GM10248 (cell line): Measurements from ENCODE around the gene USP20.

Experiments
- CTCF ChIA-PET: fragments of 300-600 bp; sonication (Branson Sonifier 250); formaldehyde crosslinking; extraction: SDS; loops from one replicate; lab custom pipeline; 2021; ENCODE audit warnings: antibody characterized with exemption; lab: Yijun Ruan, JAX
- POLR2A ChIA-PET: fragments of 350-650 bp; sonication (Branson Sonifier 250); formaldehyde crosslinking; extraction: SDS; loops from one replicate; lab custom pipeline; 2020; ENCODE audit warnings: antibody characterized with exemption; lab: Yijun Ruan, JAX
- DNase-seq: peaks from one replicate; pipeline ENCODE4 v3.0.0; 2012; ENCODE audit errors: extremely low spot score
- TF ChIP-seq, protein P1 (sequence below): IDR thresholded peaks from 2 replicates; pipeline ENCODE4 v1.5.1; 2012; ENCODE audit warnings: mild to moderate bottlenecking, low read depth; ENCODE audit errors: extremely low read depth, missing control alignments, control extremely low read depth

USP20 gene

DNA sequence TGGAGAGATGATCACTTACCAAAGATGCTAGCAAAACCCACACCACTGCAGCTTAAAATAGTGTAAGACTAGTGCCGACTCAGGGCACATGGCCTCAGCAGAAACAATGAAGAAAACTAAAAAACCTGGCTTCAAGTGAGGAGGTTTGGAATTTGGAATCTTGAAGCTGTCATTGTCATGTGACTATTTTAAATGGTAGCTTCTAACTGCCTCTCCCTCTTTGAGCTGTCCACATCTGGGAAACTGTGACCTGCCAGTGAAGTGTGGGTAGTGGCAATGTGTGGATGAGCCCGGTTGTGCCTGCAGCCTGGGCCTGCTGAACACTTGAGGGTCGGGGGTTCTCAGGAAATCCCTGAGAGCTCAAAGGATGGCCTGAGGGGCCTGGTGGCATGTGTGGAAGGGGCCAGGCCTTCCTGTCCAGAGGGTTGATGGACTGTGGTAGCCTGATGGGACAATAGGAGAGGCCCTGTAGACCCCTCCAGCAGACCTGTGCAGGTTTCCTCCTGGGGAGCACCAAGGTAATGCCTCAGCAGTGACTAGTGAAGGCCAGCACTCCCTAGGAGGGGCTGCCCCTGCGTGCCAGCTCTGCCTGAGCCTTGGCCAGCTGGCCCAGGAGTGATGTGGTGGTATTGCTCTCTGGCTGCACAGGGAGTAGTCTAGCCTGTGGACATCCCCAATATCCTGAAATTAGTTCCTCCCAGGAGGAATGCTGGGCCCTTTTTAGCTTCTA, 13.6 kb downstream of the USP20 start:
- TF ChIP-seq, protein P1, sequence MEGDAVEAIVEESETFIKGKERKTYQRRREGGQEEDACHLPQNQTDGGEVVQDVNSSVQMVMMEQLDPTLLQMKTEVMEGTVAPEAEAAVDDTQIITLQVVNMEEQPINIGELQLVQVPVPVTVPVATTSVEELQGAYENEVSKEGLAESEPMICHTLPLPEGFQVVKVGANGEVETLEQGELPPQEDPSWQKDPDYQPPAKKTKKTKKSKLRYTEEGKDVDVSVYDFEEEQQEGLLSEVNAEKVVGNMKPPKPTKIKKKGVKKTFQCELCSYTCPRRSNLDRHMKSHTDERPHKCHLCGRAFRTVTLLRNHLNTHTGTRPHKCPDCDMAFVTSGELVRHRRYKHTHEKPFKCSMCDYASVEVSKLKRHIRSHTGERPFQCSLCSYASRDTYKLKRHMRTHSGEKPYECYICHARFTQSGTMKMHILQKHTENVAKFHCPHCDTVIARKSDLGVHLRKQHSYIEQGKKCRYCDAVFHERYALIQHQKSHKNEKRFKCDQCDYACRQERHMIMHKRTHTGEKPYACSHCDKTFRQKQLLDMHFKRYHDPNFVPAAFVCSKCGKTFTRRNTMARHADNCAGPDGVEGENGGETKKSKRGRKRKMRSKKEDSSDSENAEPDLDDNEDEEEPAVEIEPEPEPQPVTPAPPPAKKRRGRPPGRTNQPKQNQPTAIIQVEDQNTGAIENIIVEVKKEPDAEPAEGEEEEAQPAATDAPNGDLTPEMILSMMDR = no peak
- no peak for DNase-seq
- ChIA-PET CTCF (interaction anchor here (0.9 to 1.6 kb wide), 3 partner anchors 10 to 12 kb away, joined by 3 to 4 read pairs (median 3); no protein-coding TSS in a partner anchor), POLR2A (no interaction called here)

DNA sequence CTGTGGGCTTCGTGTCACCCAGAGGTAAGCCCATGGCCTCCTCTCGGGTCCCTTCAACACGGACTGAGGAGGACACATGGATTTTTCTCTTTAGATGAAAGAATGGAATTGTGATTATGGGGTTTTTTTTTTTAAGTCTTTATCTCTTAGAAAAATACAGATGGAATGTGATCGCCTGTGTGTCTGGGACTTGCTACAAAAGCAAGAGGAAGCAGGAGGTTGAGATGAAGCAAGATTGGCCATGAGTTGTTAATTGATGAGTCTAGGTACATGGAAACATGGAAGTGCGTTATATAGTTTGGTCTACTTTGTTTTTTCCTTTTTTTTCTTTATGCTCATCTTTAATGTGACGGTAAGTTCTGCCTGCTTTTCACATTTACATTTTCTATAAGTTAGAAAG, 14.6 kb downstream of the USP20 start:
- DNase-seq = no peak
- ChIA-PET POLR2A (no interaction called here), CTCF (interaction anchor here (1.4 kb wide), 1 partner anchor 9 kb away, joined by 3 read pairs; no protein-coding TSS in a partner anchor)
- TF ChIP-seq, protein P1 = no peak

DNA sequence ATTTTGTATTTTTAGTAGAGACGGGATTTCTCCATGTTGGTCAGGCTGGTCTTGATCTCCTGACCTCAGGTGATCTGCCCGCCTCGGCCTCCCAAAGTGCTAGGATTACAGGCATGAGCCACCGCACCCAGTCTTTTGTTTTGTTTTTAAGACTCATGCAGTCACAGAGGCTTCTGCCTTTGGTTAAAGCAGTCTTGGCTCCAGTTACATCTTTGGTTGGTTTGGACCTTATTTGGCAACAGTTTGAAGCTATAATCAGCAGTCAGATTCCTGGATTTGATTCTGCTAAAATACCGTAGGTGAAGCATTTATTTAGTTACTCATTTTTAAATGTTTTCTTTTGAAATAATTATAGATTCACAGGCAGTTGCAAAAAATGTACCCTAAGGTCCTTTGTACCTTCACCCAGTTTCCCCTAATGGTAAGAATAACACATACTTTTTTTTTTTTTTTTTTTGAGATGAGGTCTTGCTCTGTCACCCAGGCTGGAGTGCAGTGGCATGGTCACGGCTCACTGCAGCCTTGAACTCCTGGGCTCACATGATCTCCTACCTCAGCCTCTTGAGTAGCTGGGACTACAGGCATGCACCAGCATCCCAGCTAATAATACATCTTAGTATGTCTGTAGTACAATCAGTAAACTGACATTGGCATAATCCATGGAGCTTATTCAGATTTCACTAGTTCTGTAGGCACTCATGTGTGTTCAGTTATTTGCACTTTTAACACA, 15.7 kb downstream of the USP20 start:
- no peak for DNase-seq
- TF ChIP-seq, protein P1 = no peak
- POLR2A ChIA-PET = no interaction called here
- CTCF ChIA-PET = interaction anchor here (1.0 kb wide), 1 partner anchor 217 kb away, joined by 4 read pairs; no protein-coding TSS in a partner anchor

DNA sequence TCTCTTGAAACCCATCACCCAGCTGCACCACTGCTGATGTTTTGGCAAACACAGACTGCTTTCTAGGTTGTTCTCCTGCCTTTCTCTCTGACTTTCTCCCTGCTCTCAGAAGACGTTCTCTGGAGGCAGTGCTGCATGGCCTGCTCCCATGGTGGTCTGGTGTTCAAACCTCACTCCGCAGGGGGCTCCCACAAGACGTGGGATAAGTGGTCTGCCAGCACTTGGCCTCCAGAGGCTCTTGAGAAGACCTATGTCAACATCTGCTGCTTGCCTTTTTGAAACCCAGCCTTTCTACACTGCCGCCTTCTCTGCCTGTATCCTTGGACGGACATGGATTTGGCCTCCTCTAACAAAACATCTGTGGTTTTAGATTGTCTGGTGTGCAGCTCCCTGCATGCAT, 16.6 kb downstream of the USP20 start:
- CTCF ChIA-PET = interaction anchor here (1.0 kb wide), 1 partner anchor 216 kb away, joined by 4 read pairs; no protein-coding TSS in a partner anchor
- no peak for DNase-seq
- TF ChIP-seq, protein P1 = no peak
- POLR2A ChIA-PET = no interaction called here

DNA sequence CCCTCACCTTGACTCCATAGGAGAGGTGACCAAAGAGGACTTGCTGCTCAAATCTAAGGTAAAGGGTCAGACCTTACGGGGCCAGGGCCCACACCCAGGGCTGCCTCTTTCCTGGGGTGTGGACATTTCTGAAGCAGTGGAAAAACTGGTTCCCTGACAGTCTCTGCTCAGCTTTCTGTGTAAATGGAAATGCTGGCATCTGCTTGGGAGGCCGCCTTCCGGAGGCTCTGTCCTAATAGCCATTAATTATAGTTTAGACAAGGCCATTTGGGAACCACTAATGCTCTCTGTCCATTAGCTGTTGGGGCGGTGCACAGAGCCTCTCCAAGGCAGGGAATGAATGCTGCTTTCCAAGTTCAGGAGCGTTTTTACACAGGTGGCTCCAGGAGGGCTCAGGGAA, 17.3 kb downstream of the USP20 start:
- DNase-seq = no peak
- CTCF ChIA-PET = no interaction called here
- POLR2A ChIA-PET = no interaction called here
- TF ChIP-seq, protein P1 = no peak

DNA sequence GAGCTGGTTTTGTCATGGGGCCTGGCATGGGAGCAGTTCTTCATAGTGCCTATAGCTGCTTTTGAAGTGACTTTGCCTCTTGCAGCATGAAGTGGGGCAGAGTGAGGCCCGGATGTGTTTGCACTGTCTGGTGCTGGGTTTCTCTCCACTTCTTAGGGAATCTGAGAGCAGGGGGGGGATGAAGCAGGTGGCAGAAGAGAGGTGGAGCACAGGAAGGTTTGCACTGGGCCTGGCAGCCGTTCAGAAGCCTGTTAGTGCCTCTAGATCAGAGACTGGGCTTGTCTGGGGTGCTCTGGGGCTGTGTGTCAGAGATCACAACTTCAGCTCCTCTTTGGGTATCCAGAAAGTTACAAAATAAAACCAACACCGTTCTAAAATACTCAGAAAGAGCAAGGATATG, 18.4 kb downstream of the USP20 start:
- no peak for DNase-seq
- CTCF ChIA-PET = no interaction called here
- POLR2A ChIA-PET = no interaction called here
- TF ChIP-seq, protein P1 = no peak
